Immature natural killer cell (primary cell): Measurements from ENCODE around the gene CDKAL1. TPM values are rescaled to one million over a fixed set of nuclear protein-coding genes. Genes with fewer than 3 reads are reported as not detected.
"Not testable (repeated sequence)": the region's sequence is repeated elsewhere in the genome, so short reads cannot be mapped to it uniquely, and the experiment has no call there.

Experiments
- DNase-seq, 3 donors: peaks; one replicate each; pipeline ENCODE4 v3.0.0; 2022; ENCODE audit warnings: mixed read lengths in 1 of 3
- H3K27ac Mint-ChIP-seq, 6 donors: one replicate each; pipeline ENCODE4 v1.8.0; 2020; ENCODE audit warnings: mixed read lengths in 6 of 6, mild to moderate bottlenecking in 5 of 6, inconsistent platforms in 4 of 6, moderate library complexity in 3 of 6
- H3K27me3 Mint-ChIP-seq, 3 donors: one replicate each; pipeline ENCODE4 v1.8.0; 2020 to 2021; ENCODE audit warnings: low read depth in 3 of 3, mild to moderate bottlenecking in 3 of 3, mixed read lengths in 3 of 3, moderate library complexity in 3 of 3, inconsistent platforms in 1 of 3
- H3K36me3 Mint-ChIP-seq, 3 donors: one replicate each; pipeline ENCODE4 v1.8.0; 2020; ENCODE audit warnings: mixed read lengths in 3 of 3, inconsistent platforms in 2 of 3, mild to moderate bottlenecking in 2 of 3
- H3K4me1 Mint-ChIP-seq, 2 donors: one replicate each; pipeline ENCODE4 v1.8.0; 2020; ENCODE audit warnings: inconsistent platforms in 2 of 2, mild to moderate bottlenecking in 2 of 2, mixed read lengths in 2 of 2, moderate library complexity in 1 of 2
- H3K4me3 Mint-ChIP-seq, 5 donors: one replicate each; pipeline ENCODE4 v1.8.0; 2020; ENCODE audit warnings: mild to moderate bottlenecking in 5 of 5, mixed read lengths in 5 of 5, inconsistent platforms in 3 of 5, moderate library complexity in 3 of 5
- H3K9me3 Mint-ChIP-seq, 6 donors: one replicate each; pipeline ENCODE4 v1.8.0; 2020; ENCODE audit warnings: mild to moderate bottlenecking in 6 of 6, mixed read lengths in 6 of 6, inconsistent platforms in 4 of 6, moderate library complexity in 3 of 6
- polyA plus RNA-seq, 3 donors: library from polyadenylated mRNA; unstranded; fragments of 300-500 nt; fragmentation: Illumina TruSeq; gene quantifications; one replicate each; pipeline ENCODE4 v1.2.3, GENCODE V29; 2021

The CDKAL1 gene
- polyA plus RNA-seq, 3 donors from 2014 or later: 22.4 to 32.3 (median 25.4) TPM

DNA sequence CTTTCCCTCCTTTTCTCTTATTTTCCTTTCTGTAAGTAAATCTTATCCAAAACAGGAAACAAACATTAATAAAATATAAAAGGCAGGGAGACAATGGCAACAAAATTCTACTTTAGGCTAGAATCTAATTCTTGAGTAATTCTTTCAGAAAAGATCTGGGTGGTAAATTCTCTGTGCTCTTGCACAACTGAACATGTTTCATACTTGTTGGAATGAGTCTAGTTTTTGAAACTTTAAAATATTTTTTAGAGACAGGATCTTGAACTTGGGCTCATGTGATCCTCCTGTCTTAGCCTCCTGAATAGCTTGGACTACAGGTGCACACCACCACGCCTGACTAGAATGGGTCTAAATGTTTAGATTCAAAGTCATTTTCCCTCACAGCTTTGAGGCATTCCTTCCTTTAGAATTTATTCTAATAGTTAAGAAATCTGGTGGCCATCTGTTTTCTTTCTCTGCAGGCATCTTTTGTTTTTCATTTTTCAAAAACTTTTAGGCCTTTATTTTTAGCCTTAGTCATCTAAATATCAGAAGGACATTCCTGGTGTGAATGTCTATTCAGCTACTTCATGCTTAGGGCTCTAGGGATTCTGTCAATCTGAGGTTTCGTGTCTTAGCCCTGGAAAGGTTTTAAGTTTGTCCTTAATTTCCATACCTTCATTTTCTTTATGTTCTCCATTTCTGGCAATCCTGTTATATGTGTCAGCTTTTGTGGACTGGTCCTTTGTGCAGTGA lies 76.5 kb downstream of the CDKAL1 start:
- peaks cover 4 to 14% (median 6%) of the 10 kb centered on the region in 3 donors for H3K36me3 Mint-ChIP-seq
- no peak for DNase-seq
- no peak overlapping the region for H3K4me3 Mint-ChIP-seq
- H3K4me1 Mint-ChIP-seq: peaks cover 2 to 28% of the 10 kb centered on the region in 2 donors
- H3K27me3 Mint-ChIP-seq: peaks cover 0 to 2% (median 0%) of the 10 kb centered on the region in 3 donors
- no peaks in the 10 kb centered on the region for H3K9me3 Mint-ChIP-seq
- no peak overlapping the region for H3K27ac Mint-ChIP-seq

DNA sequence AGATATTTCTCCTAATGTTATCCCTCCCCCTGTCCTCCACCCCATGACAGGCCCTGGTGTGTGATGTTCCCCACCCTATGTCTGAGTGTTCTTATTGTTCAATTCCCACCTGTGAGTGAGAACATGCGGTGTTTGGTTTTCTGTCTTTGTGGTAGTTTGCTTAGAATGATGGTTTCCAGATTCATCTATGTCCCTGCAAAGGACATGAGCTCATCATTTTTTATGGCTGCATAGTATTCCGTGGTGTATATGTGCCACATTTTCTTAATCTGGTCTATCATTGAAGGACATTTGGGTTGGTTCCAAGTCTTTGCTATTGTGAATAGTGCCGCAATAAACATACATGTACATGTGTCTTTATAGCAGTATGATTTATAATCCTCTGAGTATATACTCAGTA lies 83.3 kb downstream of the CDKAL1 start:
- not testable (repeated sequence) for DNase-seq, H3K36me3 Mint-ChIP-seq, H3K4me3 Mint-ChIP-seq, H3K9me3 Mint-ChIP-seq, H3K27me3 Mint-ChIP-seq
- H3K4me1 Mint-ChIP-seq: peaks cover 10 to 20% of the 10 kb centered on the region in 2 donors
- peak overlapping the region in 1 of 6 donors; percentile 67 for H3K27ac Mint-ChIP-seq

DNA sequence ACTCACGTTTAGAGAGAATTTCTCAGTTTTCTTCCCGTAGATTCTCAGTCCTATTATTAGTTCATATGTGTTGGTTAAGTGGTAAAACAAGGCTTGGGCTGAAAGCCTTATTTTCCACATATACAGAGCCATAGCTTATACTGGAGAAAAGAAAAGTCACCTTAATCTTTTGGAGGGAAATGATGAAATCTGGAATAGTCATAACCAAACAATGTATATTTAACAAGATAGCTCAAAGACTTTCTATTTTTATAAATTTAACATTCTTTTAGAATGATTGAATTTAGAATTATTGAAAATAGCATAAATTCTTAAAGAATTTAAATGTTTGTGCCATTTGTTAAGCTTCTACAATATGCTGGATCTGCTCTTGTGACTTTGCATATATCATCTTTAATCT lies 85.8 kb downstream of the CDKAL1 start:
- Mint-ChIP-seq H3K4me1 (peaks cover 10 to 18% of the 10 kb centered on the region in 2 donors), H3K27ac (no peak overlapping the region), H3K4me3 (no peak overlapping the region), H3K36me3 (peaks cover 0 to 5% (median 5%) of the 10 kb centered on the region in 3 donors), H3K27me3 (no peaks in the 10 kb centered on the region), H3K9me3 (peaks cover 0 to 2% (median 0%) of the 10 kb centered on the region in 6 donors)
- DNase-seq: no peak

DNA sequence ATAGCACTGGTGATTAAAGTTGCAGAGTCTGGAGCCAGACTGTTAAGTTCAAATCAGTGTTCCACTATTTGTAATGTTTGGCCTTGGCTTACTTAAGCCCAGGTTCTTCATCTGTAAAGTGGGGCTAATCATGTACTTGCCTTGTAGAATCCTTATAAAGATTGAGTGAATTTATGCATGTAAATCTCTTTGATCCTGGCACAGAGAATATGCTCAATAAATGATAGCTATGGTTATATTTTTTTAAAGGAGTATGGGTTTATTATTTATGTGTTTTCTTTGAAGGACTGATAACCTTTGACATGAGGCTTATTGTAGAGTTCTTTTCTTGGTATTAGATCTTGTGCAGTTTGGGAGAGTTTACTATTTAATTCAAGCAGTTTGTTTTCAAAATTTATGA lies 89.5 kb downstream of the CDKAL1 start:
- Mint-ChIP-seq H3K9me3 (no peaks in the 10 kb centered on the region), H3K27me3 (no peaks in the 10 kb centered on the region), H3K4me3 (no peak overlapping the region), H3K36me3 (peaks cover 0 to 5% (median 5%) of the 10 kb centered on the region in 3 donors), H3K27ac (no peak overlapping the region), H3K4me1 (peaks cover 0 to 7% of the 10 kb centered on the region in 2 donors)
- DNase-seq: no peak

DNA sequence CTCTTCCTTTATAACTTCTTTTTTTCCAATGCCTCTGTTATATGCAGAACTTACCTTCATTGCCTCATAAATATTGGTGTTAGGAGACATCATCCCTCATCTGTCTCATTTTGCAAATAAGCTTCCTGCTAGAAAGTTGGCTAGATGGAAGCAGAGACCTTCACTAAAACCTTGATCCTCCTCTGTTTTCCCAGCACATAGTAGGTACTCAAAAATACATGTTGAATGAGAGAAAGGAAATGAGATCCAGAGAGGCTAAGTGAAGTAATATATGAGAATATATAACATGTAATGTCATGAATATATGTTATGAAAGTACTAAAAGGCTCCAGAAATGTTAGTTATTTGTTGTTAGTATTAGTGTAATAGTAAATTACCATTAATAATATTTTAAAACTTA lies 91.9 kb downstream of the CDKAL1 start:
- Mint-ChIP-seq H3K4me3 (no peak overlapping the region), H3K27me3 (peaks cover 0 to 2% (median 0%) of the 10 kb centered on the region in 3 donors), H3K4me1 (peaks cover 0 to 7% of the 10 kb centered on the region in 2 donors), H3K27ac (no peak overlapping the region), H3K36me3 (peaks cover under 1 to 1% (median 1%) of the 10 kb centered on the region in 3 donors), H3K9me3 (no peaks in the 10 kb centered on the region)
- DNase-seq: no peak

DNA sequence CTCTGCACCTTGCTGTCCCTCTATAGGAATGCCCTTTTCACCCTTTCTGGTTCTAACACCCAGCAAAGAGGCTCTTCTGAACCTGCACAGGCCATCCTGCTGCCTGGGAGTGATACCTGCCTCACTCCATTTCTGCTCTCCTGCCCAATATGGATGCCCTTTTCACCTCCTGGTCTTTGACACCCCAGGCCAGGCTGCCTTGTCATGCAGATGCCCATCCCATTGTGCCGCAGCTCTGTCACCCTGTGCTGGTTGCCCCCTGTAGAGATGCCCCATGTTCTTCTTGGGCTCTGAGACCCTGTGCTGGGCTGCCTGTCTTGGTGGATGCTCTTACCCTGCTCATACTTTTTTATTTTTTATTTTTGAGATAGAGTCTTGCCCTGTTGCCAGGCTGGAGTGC lies 95.3 kb downstream of the CDKAL1 start:
- Mint-ChIP-seq H3K36me3 (peaks cover 0 to 5% (median 4%) of the 10 kb centered on the region in 3 donors), H3K27me3 (peaks cover 0 to 2% (median 0%) of the 10 kb centered on the region in 3 donors), H3K4me1 (peaks cover 6 to 31% of the 10 kb centered on the region in 2 donors), H3K27ac (no peak overlapping the region), H3K4me3 (no peak overlapping the region), H3K9me3 (no peaks in the 10 kb centered on the region)
- DNase-seq: no peak

DNA sequence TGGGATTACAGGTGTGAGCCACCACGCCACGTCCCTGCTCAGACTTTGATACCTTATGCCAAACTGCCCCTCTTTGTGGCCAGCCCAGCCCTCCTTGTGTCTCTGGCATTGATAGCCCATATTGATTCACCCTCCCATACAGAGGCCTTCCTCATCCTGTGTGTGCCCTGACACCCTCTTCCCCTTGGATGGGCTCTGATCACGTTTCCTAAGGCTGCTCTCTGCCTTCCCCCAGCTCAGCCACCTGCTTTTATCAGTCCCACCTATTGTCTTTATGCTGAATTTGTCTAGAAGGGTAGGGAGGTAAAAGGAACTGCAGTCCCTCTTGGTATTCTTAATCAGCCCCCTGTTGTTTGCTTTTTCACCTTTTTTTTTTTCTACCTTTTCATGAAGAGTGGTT lies 95.9 kb downstream of the CDKAL1 start:
- Mint-ChIP-seq H3K27me3 (peaks cover 0 to 2% (median 0%) of the 10 kb centered on the region in 3 donors), H3K4me3 (no peak overlapping the region), H3K4me1 (peaks cover 6 to 26% of the 10 kb centered on the region in 2 donors), H3K9me3 (no peaks in the 10 kb centered on the region), H3K27ac (peak overlapping the region in 2 of 6 donors; percentile 8 to 18), H3K36me3 (peaks cover 0 to 5% (median 4%) of the 10 kb centered on the region in 3 donors)
- DNase-seq: no peak

DNA sequence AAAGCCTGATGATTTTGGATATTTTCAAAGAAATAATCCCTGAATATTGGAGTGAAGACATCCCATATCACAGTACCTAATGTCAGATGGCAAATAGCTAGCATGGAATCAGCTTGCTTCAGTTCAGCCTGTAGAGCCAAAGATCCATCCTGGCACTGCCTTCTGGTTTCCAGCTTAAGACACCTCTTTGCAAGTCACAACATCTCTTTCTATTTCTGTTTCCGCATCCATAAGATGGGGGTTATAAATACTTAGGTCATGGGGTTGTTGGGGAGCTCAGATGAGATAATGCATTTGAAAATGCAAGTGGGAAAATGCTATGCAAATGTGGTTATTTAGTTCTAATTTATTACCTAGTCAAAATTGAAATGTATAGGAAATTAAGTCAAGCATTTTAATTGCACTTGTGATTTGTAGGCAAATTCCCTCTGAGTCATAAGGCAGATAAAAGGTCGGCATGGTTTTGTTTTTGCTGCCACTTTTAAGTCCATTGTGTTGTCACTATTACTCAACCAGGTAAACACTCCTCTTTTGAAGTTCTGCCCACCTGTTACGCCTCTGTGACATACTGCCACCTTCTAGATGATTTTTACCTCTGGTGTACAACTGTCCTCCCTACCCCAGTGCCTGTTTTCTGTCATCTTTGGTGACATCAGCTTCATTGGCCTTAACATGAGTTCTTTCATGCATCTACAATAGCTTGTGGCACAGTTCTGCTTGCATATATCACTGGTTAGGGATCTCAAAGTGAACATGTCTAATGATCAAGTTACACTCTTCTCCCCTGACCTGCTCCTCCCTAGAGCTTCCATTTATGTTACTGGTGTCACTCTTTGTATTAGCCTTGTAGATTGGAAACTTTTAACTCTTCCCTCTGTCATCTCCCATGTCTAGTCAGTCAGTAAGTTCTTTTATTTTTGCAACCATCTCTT lies 96.6 kb downstream of the CDKAL1 start:
- no peaks in the 10 kb centered on the region for H3K9me3 Mint-ChIP-seq
- peaks cover 0 to 2% (median 0%) of the 10 kb centered on the region in 3 donors for H3K27me3 Mint-ChIP-seq
- H3K4me3 Mint-ChIP-seq: no peak overlapping the region
- no peak overlapping the region for H3K27ac Mint-ChIP-seq
- no peak for DNase-seq
- peaks cover 6 to 24% of the 10 kb centered on the region in 2 donors for H3K4me1 Mint-ChIP-seq
- peaks cover 0 to 7% (median 5%) of the 10 kb centered on the region in 3 donors for H3K36me3 Mint-ChIP-seq

DNA sequence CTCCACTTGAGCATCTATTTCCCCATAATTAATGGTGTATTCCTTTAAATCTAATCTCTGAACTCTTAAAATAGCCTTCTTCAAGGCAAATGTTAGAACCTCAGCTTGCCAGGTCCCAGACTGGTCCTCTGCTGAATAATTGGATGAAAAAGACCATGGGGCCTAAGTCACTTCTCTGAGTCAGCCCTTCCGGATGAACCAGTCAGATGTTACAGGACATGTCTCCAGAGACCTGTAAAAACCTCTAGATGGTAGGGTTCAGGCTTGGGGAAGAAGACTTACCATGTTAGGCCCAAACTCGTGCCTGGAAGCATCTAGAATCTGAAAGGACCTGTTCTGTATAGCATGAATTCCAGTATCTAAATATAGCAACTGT lies 97.3 kb downstream of the CDKAL1 start:
- Mint-ChIP-seq H3K4me3 (no peak overlapping the region), H3K4me1 (peaks cover 6 to 29% of the 10 kb centered on the region in 2 donors), H3K9me3 (no peaks in the 10 kb centered on the region), H3K27ac (no peak overlapping the region), H3K36me3 (peaks cover 3 to 13% (median 5%) of the 10 kb centered on the region in 3 donors), H3K27me3 (peaks cover 0 to 2% (median 0%) of the 10 kb centered on the region in 3 donors)
- no peak for DNase-seq

DNA sequence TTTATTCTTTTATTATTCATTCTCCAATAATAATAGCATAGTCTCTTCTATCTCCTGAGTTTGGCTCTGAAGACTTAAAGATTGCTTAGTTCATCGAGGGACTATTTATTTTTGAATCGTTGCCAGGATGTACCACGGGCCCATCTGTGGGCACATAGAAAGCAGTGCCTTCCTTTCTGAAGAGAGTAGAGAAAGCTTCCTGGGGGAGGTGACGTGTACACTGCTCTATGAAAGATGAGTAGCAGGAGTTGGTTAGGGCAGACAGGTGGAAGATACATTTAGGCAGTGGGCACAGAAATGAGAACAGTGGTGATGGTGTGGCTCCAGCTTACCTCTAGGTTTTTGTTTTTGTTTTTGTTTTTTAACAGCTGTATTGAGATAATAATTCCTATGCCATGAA lies 98.4 kb downstream of the CDKAL1 start:
- Mint-ChIP-seq H3K4me3 (no peak overlapping the region), H3K9me3 (no peaks in the 10 kb centered on the region), H3K27me3 (peaks cover 0 to 2% (median 0%) of the 10 kb centered on the region in 3 donors), H3K27ac (peak overlapping the region in 1 of 6 donors; percentile 15), H3K4me1 (peaks cover 6 to 29% of the 10 kb centered on the region in 2 donors), H3K36me3 (peaks cover 3 to 13% (median 5%) of the 10 kb centered on the region in 3 donors)
- no peak for DNase-seq

DNA sequence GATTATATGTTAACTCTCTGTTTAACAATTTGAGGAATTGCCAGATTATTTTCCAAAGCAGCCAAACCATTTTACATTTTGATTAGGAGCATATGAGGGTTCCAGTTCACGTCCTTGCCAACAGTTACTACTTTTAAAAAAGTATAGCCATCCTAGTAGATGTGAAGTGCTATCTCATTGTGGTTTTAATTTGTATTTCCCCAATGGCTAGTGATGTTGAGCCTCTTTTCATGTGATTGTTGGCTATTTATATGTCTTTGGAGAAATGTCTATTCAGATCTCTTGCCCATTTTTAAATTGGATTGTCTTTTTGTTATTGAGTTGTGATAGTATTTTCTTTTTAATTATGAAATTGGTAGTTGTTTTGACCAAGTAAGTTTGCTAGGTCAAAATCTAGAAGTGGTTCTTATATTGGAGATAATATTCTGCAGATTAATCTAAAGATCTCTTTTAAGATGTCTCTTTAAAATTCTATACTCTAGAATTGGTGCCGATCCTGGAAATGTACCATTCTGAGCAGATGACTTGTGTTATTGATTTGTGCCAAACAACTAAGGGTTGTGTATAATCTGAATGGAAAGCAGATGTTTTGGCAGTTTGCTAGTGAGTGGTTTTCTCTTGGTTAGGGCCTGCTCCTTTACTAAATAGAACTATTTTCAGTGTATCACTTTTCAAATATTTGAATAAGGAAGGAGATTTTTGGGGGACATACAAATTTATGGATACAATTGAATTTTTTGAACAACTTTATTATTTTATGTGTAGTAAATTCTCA lies 99.5 kb downstream of the CDKAL1 start:
- Mint-ChIP-seq H3K4me1 (peaks cover 6 to 29% of the 10 kb centered on the region in 2 donors), H3K4me3 (no peak overlapping the region), H3K36me3 (peaks cover 3 to 13% (median 5%) of the 10 kb centered on the region in 3 donors), H3K27ac (no peak overlapping the region), H3K9me3 (no peaks in the 10 kb centered on the region), H3K27me3 (peaks cover 0 to 2% (median 0%) of the 10 kb centered on the region in 3 donors)
- no peak for DNase-seq

DNA sequence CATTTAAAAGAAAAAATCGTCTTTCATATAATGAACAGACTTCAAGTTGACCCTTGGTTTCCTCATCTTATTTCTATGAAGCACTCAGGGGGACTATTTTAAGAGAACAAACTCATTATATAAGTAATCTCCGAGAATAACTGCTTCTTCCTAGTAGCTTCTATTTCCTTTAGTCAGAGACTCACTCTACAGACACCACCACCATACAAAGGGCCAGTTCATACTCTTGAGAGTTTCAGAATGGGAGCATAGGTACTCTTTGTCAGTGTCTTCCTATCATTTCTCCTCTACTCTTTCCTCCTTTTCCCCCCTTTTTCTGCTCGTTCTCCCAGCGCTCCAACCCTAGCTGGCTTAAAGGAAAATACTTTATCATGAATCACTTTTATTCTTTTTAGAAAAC lies 104.9 kb downstream of the CDKAL1 start:
- no peaks in the 10 kb centered on the region for H3K9me3 Mint-ChIP-seq
- H3K36me3 Mint-ChIP-seq: peaks cover 6 to 18% (median 13%) of the 10 kb centered on the region in 3 donors
- H3K27me3 Mint-ChIP-seq: no peaks in the 10 kb centered on the region
- no peak overlapping the region for H3K27ac Mint-ChIP-seq
- peaks cover 2 to 12% of the 10 kb centered on the region in 2 donors for H3K4me1 Mint-ChIP-seq
- no peak for DNase-seq
- no peak overlapping the region for H3K4me3 Mint-ChIP-seq

DNA sequence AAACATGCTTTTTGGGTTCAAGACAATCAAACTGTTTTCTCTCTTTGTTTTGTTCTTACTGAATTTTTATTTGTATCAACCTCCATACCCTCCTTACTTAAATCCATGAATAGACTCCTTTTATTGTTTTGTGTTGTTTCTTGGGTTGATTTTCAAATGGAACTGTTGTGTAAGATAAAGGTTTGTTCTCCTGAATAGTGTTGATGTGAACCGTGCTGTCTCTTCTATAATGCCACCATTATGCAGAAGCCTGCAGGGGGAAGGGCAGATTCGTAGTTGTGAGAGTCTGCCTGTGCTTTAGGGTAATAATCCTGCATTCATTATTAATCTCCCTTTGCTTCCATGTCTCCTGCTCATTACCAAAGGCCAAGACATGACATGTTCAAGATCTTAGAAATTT lies 105.9 kb downstream of the CDKAL1 start:
- DNase-seq: no peak
- no peak overlapping the region for H3K27ac Mint-ChIP-seq
- H3K4me3 Mint-ChIP-seq: no peak overlapping the region
- H3K36me3 Mint-ChIP-seq: peaks cover 6 to 18% (median 13%) of the 10 kb centered on the region in 3 donors
- no peaks in the 10 kb centered on the region for H3K27me3 Mint-ChIP-seq
- H3K9me3 Mint-ChIP-seq: no peaks in the 10 kb centered on the region
- peaks cover 2 to 10% of the 10 kb centered on the region in 2 donors for H3K4me1 Mint-ChIP-seq
